HT1080 (cell line): ENCODE measurements around the gene LRRC27. TPM values are rescaled to one million over a fixed set of nuclear protein-coding genes. Genes with fewer than 3 reads are reported as not detected.

Experiments
- DNase-seq: peaks from one replicate; pipeline ENCODE4 v3.0.0-alpha.2; 2015; ENCODE audit warnings: low read depth
- total RNA-seq: library from RNA; depleted of rRNA; stranded (reverse); fragments of >200 nt; shearing (Covaris generic); gene quantifications from 2 replicates; pipeline ENCODE4 v1.2.3, GENCODE V29; 2014

The LRRC27 gene
- total RNA-seq, 1 experiment from 2014 or later = 5.2 TPM

DNA sequence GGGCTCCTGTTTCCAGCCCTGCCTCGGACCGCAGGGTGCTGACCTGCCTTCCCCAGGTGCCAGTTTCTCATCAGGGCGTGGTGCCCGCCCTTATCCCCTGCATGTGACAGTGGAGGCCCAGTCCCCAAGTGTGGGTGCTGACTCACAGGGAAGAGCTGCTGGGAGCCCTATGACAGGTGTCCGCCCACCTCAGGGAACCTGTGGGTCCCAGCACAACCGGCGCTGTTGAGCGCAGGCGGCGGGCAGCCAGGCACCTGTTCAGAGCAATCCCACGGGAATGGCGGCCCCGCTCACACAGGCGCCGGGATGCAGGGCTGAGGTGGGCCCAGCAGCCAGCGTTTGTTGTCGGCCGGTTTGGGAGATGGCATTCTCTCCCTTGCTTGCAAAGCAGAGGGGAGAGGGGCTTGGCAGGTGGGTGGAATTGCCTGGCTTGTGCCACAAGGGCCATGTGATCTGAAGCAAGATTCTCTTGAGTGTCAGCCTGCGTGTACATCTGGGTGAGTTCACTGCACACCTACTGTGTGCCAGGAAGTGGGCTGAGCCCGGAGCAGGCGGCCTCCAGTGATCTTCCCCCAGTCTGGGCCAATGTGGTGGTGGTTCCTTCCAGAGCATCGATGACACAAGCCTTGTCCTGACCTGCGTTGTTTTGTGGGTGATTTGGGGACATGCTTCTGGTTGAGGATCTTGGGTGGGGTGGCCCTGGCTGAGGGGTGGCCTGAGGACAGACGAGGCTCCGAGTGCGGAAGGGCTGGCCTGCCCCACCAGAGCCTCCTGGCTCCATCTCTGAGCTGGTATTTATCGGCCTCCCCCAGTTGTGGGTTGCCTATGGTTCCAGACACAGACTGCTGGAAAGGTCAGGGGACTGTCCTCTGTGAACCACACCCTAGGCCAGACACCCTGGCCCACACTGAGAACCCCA lies 67.4 kb downstream of the LRRC27 start:
- no peak for DNase-seq

DNA sequence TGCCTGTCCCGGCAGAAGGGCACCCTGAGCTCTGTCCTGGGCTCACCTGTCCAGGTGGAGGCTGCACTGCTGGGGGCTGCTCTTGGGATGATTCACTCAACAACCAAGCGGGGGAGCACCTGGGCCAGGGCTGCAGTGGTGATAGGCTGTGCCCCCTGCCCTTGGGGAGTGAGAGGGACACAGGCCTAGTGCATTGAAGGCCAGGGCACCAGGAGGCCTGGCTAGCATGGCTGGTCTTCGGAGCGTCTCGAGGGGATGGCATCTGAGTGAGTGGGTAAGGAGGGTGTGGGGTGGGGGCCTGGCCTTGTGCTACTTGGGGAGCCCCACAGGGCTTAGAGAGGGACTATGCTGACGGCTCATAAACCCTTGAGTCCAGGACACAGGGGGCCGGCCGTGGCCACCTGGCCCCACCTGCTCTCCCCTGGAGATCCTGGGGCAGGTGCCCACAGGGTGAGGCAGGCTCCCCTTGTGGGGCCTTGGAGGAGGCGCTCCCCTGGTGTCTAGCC lies 68.1 kb downstream of the LRRC27 start:
- DNase-seq = no peak

DNA sequence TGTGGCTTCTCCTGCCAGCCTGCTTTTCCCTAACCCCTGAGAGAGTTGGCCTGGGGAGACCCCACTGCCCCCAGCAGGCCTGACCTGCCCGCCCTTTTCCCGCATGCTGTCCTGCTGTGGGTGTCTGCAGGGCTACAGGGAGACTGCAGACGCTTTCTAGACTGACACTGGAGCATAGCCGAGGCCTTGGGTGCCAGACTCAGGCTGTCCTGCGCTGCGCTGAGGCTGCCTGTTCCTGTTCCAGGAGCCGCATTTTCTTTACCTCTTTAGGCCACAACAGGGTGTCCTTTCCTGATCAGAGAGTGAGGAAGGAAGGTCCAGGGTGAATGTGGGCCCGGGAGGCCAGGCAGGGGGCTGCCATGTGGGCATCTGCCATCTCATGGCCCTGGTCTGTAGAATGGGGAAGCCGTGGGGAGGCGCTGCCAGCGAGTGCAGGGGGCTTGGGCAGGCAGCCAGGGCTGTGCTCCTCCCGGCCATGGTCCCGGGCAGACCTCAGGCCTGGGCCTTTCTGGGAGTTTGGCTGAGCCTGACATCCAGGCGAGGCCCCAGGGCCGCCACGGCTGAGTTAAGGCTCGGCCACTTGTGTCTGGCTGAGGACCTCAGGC lies 68.7 kb downstream of the LRRC27 start:
- DNase-seq = no peak

DNA sequence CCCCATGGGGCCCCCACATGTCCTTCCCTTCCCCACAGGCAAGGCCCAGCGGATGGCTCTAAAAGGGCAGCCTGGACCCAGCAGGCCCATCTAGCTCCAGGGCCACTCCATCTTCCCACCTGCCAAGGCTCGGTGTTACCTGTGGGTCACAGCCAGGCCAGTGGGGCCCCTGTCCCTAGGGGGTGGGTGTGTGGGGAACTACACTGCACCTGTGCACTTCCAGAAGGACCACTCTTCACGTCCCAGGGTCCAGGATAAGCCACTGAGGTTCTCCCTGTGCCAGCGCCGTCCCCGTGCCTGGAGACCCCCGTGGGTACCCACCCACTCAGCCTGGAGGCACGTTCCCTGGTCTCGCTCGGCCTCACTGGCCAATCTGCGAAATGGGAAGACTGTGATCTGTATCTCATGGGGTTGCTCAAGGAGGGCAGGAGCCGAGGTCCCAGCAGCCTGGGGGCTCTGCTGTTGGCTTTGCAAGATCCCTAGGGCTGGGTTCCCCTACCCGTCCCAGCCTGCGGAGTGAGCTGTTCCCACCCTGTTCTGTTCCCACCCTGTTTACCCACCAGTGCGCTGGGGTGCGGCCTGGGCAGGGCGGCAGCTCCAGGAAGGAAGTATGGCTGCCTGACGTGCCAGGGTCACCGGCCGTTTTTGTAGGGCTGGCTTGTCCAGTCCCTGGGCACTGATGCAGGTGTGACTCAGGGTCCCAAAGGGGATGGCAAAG lies 69.6 kb downstream of the LRRC27 start:
- DNase-seq = no peak

DNA sequence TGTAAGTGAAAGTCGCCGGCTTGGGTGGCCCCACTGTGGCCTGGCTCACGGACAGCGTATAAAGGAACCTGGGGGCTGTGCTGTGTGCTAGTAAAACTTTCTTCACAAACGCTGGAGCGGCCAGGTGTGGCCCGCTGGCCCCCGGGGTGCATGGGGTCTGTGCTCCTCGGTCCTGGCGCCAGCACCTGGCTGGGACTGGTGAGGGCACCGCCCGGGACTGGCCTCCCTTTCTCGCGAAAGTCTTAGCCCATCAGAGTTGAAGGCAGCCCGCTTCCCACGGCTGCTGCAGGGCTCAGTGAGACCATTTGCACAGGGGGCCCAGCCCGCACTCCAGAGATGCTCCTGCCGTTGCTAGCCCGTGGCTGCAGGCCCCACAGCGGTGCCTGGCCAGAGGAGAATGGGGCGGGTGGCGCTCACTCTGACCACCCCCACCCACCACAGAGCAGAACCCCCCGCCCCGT lies 70.8 kb downstream of the LRRC27 start:
- DNase-seq = no peak

DNA sequence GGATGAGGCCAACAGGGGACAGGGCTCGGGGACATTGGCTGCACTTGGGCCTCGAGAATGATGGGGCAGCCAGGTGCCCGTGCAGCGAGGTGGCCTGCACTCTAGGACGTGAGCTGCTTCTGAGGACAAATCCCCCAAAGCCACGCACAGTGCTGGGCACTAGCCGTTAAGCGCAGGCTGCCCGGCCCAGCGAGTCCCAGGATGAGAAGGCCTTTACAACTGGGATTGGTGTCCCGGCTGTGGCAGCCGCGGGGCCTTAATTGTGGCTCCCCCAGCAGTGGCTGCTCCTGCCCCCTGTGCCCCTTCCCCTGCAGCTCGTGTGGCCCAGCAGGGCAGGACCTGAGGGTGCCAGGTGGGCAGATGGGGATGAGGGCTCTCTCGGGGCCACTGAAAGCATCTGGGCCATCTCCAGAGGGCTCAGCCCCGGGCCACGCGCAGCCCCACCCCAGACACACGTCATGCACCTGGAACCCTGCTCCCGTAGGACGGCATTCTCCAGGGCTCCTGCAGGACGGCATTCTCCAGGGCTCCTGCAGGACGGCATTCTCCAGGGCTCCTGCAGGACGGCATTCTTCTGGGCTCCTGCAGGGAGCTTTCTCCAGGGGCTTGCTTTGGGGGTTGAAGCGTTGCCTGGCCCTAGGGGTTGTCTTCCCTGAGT lies 71.6 kb downstream of the LRRC27 start:
- DNase-seq = no peak

DNA sequence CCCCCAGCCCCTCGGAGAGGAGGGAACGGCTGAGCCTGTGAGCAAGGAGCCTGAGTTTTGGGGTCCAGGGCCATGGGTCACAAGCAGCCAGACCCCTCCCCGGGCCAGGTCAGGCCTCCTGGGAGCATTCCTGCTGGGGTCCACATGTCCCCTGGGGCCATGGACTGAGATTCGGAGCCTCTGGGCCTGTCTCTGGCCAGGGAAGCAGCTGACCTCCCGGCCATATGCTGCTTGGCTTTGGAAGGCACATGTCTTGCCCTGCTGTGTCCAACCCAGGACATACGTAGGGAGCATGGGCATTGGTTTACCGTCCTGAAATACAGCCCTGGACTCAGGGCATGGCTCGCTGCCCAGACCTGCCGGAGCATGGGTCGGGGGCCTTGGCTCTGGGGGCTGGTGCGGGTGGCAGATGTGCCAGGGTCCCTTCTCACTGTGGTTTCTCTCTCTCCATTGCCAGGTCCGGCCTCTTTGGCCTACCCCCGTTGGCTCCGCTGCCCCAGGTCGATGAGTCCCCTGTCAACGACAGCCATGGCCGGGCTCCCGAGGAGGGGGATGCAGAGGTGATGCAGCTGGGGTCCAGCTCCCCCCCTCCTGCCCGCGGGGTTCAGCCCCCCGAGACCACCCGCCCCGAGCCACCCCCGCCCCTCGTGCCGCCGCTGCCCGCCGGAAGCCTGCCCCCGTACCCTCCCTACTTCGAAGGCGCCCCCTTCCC lies 72.3 kb downstream of the LRRC27 start:
- no peak for DNase-seq

DNA sequence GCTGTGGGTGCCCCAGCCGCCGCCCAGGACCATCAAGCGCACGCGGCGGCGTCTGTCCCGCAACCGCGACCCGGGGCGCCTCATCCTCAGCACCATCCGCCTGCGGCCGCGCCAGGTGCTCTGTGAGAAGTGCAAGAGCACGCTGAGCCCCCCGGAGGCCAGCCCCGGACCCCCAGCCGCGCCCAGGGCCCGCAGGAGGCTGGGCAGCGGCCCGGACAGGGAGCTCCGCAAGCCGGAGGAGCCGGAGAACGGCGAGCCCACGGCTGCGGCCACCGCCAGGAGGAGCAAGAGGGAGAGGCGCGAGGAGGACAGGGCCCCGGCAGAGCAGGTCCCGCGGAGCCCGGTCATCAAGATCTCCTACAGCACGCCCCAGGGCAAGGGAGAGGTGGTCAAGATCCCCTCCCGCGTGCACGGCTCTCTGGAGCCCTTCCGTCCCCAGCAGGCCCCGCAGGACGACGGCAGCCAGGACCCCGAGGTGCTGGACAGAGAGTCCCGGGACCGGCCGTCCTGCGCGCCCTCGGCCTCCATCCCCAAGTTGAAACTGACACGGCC lies 73.0 kb downstream of the LRRC27 start:
- DNase-seq = no peak

DNA sequence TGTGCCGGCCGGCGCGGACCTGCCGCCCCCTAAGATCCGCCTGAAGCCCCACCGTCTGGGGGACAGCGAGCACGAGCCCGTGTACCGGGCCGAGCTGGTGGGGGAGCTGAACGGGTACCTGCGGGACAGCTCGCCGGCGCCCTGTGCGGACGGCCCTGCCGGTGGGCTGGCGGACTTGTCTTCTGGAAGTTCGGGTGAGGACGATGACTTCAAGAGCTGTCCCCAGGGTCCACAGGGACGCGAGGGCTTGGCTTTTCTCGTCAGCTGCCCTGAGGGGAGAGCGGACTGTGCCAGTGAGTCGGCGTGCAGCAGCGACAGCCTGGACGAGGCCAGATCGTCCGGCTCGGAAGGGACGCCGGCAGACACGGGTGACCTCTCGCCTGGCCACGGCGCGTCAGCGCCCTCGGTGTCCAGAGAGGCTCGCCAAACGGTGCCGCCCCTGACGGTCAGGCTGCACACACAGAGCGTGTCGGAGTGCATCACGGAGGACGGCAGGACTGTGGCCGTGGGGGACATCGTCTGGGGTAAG lies 73.5 kb downstream of the LRRC27 start:
- no peak for DNase-seq

DNA sequence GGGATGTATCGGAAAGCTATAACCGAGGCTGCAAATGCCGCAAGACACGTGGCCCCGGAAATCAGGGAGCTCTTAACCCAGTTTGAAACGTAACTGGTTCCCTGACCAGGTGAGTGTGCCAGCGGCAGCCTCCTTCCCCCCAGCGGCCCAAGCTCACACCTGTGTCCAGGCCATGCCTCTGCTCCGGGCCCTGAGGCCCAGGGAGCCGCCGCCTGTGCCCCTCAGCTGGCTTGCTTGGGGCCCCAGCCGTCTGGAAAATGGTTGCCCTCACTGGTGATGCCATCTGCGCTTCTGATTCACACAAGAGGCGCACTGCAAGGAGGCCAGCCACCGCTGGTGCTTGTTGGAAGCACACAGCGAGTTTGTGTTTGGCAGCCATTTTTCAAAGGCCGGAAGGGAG lies 74.2 kb downstream of the LRRC27 start:
- no peak for DNase-seq

DNA sequence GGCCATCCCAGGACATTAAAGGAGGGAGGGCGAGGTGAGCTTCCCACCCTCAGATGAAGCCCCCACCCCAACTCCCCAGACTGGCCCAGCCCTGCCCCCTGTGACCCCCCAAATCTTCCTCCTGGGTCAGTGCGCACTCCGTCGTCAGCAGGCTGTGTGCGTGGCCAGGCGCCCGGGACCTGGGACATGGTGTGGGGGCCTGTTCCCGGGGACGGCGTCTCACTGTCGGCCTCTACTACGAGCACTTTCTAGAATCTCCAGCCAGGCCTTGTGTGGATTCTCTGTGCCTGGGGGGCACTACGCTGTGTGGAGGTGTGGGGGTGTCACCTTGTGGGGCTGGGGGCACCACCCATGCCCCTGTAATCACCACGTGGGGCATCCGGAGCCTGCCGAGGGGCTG lies 74.8 kb downstream of the LRRC27 start:
- DNase-seq = no peak

DNA sequence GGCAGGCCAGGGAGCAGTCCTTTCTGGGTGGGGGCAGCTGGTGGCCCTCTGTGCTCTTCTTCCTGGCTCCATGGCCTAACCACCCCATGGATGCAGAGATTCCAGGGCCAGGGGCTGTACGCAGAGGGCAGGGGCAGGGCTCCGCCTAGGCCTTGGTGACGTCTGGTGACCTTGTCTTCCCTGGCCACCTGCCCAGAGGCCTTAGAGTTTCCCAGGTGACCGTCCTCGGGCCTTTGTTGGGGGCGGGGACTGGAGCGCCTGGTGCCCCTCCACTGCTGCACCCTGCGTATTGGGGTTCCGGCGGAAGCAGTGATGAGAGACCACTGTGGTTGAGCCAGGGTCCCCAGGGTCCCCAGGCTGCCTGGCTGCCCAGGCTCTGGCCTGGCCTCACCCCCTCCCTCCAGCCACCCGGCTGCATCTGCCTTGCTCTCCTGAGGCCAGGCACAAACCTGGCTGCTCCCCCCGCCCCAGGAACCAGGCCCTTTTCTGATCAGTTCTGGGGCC lies 75.3 kb downstream of the LRRC27 start:
- no peak for DNase-seq

DNA sequence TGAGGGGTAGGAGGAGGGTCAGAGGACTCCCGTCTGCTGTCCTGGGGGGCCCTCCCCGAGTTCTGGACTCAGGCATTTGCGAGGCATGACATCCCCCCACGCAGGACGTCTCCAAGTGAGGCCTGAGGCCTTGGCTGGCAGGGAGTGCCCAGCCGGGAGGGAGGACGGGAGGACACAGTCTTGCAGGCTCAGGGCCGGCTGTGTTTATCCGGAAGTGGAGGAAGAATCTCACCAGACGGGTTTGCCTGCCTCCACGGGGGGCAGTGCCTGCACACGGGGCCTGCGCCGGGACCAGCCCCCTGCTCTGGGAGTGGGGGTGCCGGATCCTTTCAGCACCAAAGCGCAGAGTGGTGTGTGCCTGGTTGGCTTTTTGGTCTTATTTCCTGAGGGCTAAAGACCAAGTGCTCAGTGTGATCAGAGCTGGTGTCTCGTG lies 75.9 kb downstream of the LRRC27 start:
- no peak for DNase-seq

DNA sequence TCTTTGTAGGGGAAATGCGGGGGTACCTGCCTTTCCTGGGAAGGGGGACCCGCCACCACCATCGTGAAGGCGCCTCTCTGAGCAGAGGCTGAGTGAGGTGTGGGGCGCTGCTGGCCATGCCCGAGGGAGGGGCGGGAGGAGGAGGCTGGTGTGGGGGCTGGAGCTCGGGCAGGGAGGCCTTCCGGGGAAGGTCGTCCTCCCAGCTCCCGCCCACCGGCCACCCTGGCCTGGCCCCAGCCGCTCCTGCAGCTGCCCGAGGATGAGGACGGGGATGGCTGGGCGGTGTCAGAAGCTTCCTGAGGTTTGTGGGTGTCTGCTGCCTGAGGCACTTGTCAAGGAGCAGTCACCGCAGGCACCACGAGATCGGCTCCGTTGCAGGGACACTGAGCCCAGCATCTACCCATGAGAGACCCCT lies 76.4 kb downstream of the LRRC27 start:
- no peak for DNase-seq

DNA sequence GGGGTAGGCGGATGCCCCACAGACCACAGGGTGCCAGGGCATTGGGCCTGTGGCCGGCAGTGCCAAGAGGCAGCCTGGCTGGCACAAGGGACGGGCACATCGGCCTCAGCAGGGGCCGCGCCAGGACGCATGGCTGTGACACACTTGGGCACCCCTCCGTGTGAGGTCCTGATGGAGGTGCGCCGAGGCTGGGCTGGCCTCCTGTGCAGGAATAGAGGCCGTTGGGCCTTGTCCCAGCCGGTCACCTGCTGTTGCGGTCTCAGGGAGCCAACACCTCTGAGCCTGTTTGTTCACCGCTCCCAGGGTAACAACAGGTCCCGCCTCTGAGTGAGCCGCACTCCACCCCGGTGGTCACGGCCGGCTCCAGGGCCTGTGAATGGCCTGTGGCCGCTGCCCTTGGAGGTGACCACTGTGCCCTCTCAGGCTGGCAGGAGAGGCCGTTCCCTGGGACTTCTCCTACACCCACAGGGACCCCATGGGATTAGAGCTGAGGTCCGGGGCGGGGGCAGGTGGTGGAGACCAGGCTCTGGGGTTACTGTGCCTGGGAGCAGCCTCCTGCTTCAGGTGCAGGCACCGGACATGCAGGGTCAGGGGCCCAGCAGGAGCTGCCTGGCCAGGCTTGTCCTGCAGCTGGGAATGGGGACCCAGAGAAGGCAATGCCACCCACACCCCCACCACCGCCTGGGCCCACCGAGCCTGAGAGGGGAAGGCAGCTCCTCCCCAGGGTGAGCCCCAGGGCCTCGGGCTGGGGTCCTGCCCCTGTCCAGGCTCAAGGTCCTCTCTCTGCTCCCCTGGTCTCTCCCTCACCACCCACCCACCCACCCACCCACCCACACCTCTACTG lies 77.1 kb downstream of the LRRC27 start:
- no peak for DNase-seq

DNA sequence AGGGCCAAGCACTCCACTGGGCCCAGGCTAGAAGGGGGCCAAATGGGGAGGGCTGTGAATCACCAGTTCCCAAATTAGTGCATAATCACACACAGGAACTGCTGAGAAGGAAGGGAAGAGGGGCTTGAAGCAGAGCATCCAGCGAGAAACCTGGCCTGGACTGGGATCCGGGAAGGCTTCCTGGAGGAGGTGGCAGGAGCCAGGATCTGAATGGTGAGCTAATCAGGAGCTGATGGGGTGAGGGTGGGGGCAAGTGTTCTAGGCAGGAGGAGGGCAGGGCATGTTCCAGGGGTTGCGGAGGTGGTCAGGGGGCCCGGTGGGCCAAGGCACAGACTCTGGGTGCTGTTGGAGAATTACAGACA lies 77.7 kb downstream of the LRRC27 start:
- no peak for DNase-seq

DNA sequence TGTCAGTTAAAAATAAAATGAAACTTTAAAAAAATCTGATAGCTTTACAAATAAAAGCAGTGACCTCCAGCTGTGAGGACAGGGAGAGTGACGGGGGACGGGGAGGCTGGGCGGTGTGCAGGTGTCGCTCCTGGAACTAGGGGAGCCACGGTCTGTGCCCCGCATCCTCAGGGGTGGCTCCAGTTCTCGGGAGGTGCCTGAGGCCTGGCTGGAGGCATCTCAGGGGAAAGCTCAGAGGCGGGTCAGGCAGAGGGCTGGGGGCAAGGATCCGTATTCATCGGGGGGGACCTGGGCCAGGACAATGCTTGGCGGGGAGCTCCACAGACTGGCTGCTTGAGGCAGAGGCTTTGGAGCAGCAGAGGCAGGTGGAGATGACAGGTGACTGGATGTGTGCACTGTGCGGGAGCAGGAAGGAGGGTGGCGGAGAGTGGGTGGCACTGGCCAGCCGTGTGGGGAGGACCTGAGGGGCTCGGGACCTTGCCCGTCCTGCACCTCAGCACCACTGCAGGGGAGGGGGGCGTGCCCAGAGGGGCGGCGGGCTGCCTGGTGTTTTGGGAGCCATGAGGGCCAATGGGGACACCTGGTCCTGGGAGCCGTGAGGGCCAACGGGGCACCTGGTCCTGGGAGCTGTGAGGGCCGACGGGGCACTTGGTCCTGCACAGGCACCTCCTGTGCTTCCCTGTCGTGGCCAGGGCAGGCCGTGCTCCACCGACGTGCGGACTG lies 78.2 kb downstream of the LRRC27 start:
- no peak for DNase-seq

DNA sequence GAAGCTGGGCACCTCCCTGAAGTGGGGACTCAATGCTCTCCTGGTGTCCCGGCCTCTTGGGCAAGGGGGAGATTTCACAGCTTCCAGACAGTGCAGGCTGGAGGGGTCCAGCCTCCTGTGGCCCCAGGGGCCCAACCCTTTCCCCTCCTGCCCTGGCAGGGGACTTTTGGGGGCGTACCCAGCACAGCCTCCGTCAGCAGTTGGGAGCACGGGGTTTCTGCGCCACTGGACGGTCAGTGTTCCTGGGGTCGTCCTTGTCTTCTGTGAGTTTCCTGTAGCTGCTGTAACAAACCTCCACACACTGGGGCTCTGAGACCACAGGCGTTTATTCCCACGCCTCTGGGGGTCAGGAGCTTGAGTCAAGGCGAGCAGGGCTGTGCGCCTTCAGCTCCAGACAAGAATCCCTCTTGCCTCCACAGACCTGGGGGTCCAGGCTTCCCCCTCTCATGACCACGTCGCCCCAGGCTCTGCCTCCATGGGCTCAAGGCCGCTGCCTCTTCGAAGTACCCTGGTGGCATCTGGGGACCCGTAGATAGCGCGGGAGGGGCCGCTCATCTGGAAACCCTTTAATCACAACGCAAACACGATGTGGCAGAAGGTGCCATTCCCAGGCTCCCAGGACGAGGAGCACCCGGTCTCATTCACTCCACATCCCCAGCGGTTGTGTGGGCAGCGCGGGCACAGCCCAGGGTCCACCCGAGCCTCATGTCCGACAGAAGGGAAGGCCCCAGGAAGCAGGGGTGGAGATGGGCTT lies 79.0 kb downstream of the LRRC27 start:
- no peak for DNase-seq
